ENCODE data around the gene LRRC38.

- TF ChIP-seq ZNF274 (IDR thresholded peaks at IDR 0.05; ENCODE audit: low read depth, low read length): no peak
- no peak for TF ChIP-seq CTCF (IDR thresholded peaks at IDR 0.05 in 2 of 3, conservative IDR thresholded peaks at IDR 0.05 in 1 of 3; ENCODE audit: borderline replicate concordance in 1 of 3, insufficient read depth in 1 of 3, low read depth in 2 of 3, low read length in 2 of 3)
- TF ChIP-seq SRF (IDR thresholded peaks at IDR 0.05; ENCODE audit: low read depth): no peak
Observed at GRCh38 chr1:13535227-13535626, 21.4 kb upstream of the LRRC38 start.
